Body of pancreas (tissue), 4 donors: ENCODE data around the gene XRCC4. TPM values are rescaled to one million over a fixed set of nuclear protein-coding genes. Genes with fewer than 3 reads are reported as not detected.

Source experiments
- ATAC-seq: fragments of 150-250 bp; one replicate; pipeline ENCODE4 v1.9.1; 2016
- DNase-seq, 4 donors: peaks; one replicate each; pipeline ENCODE4 v3.0.0-alpha.2; 2019
- H3K27ac ChIP-seq, 4 donors: fragments of 200-600 bp; sonication (generic); 1 replicate in 3 of 4; 2 replicates in 1 of 4; pipeline versions ENCODE4 v1.5.1 to v1.6.1; 2016 to 2019; ENCODE audit warnings: mild to moderate bottlenecking in 1 of 4, mixed read lengths in 1 of 4, moderate library complexity in 1 of 4
- H3K27me3 ChIP-seq, 2 donors: fragments of 200-600 bp; sonication (generic); one replicate each; pipeline ENCODE4 v1.6.0; 2016; ENCODE audit warnings: mild to moderate bottlenecking in 1 of 2
- H3K36me3 ChIP-seq, 2 donors: fragments of 200-600 bp; sonication (generic); replicated peaks in 1 of 2; 2 replicates each; pipeline ENCODE4 v1.5.1; 2016; ENCODE audit warnings: low read depth in 2 of 2; ENCODE audit not compliant: insufficient read depth in 1 of 2
- H3K4me1 ChIP-seq: fragments of 200-600 bp; sonication (generic); one replicate; pipeline ENCODE4 v1.6.0; 2016
- H3K4me3 ChIP-seq, 2 donors: fragments of 200-600 bp; sonication (generic); 1 replicate in 1 of 2; 2 replicates in 1 of 2; pipeline ENCODE4 v1.5.1; 2016 to 2019
- H3K9me3 ChIP-seq, 3 donors: fragments of 200-600 bp; sonication (generic); 1 replicate in 2 of 3; 2 replicates in 1 of 3; pipeline ENCODE4 v1.5.1; 2016
- CTCF ChIP-seq, 7 experiments: fragments of 450-650 bp in 4 of 7; fragments of 200-600 bp in 3 of 7; sonication (generic) in 3 of 7; IDR thresholded peaks; one replicate each; pipeline ENCODE4 v1.5.1; 2016 to 2019; ENCODE audit warnings: antibody characterized with exemption in 7 of 7
- POLR2A ChIP-seq, 3 donors: fragments of 450-650 bp; IDR thresholded peaks; one replicate each; pipeline ENCODE4 v1.6.1; 2016; ENCODE audit warnings: antibody characterized with exemption in 3 of 3, mild to moderate bottlenecking in 2 of 3
- WGBS, 2 donors: methylation state at CpG; one replicate each; pipeline ENCODE4 v1.1.5; 2017; 5-methylcytosine and 5-hydroxymethylcytosine counted together
- intact Hi-C: fragments of 100-400 bp; cut with DNase I; formaldehyde crosslinking; loops from one replicate; pipeline ENCODE4 v1.15.1; 2023
- total RNA-seq, 2 donors: library from RNA; depleted of rRNA; stranded (reverse); fragments of >200 nt; gene quantifications; one replicate each; pipeline ENCODE4 v1.1.0, GENCODE V29; 2016

Gene XRCC4
- total RNA-seq, 2 donors from 2014 or later: 0.99 to 4.4 TPM

- WGBS, 2 donors: 69 to 71% methylated on average over 4 of the region's 4 CpGs
- TF ChIP-seq CTCF (IDR thresholded peaks at IDR 0.05): no peak
- no peak for TF ChIP-seq POLR2A (IDR thresholded peaks at IDR 0.05)
- ATAC-seq: no peak
These were observed 142.1 kb downstream of the XRCC4 start for GRCh38 chr5:83219495-83219894.

GRCh38 chr5:83220331-83220730, 143.0 kb downstream of the XRCC4 start:
- TF ChIP-seq CTCF (IDR thresholded peaks at IDR 0.05): no peak
- no peak for TF ChIP-seq POLR2A (IDR thresholded peaks at IDR 0.05)
- Histone ChIP-seq H3K4me3 (no peak overlapping the region), H3K4me1 (no peaks in the 10 kb centered on the region), H3K36me3 (no peaks in the 10 kb centered on the region), H3K27ac (no peak overlapping the region), H3K9me3 (no peaks in the 10 kb centered on the region), H3K27me3 (no peaks in the 10 kb centered on the region)
- intact Hi-C loops: no loop called here
- no peak for DNase-seq
- ATAC-seq: no peak
- WGBS, 2 donors: 88 to 90% methylated on average over 3 of the region's 3 CpGs

More at GRCh38 chr5:83219495-83219894, 142.1 kb downstream of the XRCC4 start:
- Histone ChIP-seq H3K27me3 (no peaks in the 10 kb centered on the region), H3K36me3 (no peaks in the 10 kb centered on the region), H3K27ac (no peak overlapping the region), H3K4me3 (no peak overlapping the region), H3K4me1 (no peaks in the 10 kb centered on the region), H3K9me3 (no peaks in the 10 kb centered on the region)
- DNase-seq: no peak
- intact Hi-C loops: no loop called here

GRCh38 chr5:83222906-83223305, 145.6 kb downstream of the XRCC4 start:
- Histone ChIP-seq H3K4me1 (no peaks in the 10 kb centered on the region), H3K36me3 (no peaks in the 10 kb centered on the region), H3K9me3 (no peaks in the 10 kb centered on the region), H3K27ac (no peak overlapping the region), H3K4me3 (no peak overlapping the region), H3K27me3 (no peaks in the 10 kb centered on the region)
- no peak for DNase-seq
- TF ChIP-seq CTCF (IDR thresholded peaks at IDR 0.05) (no peak), POLR2A (IDR thresholded peaks at IDR 0.05) (no peak)
- ATAC-seq: no peak
- WGBS, 2 donors: 76 to 90% methylated on average over 2 of the region's 2 CpGs
- intact Hi-C loops: no loop called here

GRCh38 chr5:83227611-83228010, 150.3 kb downstream of the XRCC4 start:
- Histone ChIP-seq H3K4me1 (no peaks in the 10 kb centered on the region), H3K27me3 (no peaks in the 10 kb centered on the region), H3K36me3 (no peaks in the 10 kb centered on the region), H3K9me3 (no peaks in the 10 kb centered on the region), H3K4me3 (no peak overlapping the region), H3K27ac (no peak overlapping the region)
- ATAC-seq (no peak), DNase-seq (no peak)
- intact Hi-C loops: no loop called here
- TF ChIP-seq POLR2A (IDR thresholded peaks at IDR 0.05) (no peak), CTCF (IDR thresholded peaks at IDR 0.05) (no peak)
- WGBS, 2 donors: 93 to 96% methylated on average over 2 of the region's 2 CpGs

- ATAC-seq (no peak), DNase-seq (no peak)
- intact Hi-C loops: no loop called here
- TF ChIP-seq CTCF (IDR thresholded peaks at IDR 0.05) (no peak), POLR2A (IDR thresholded peaks at IDR 0.05) (no peak)
- Histone ChIP-seq H3K4me3 (no peak overlapping the region), H3K27ac (no peak overlapping the region), H3K4me1 (no peaks in the 10 kb centered on the region), H3K9me3 (no peaks in the 10 kb centered on the region), H3K36me3 (no peaks in the 10 kb centered on the region), H3K27me3 (no peaks in the 10 kb centered on the region)
These were observed 153.2 kb downstream of the XRCC4 start for GRCh38 chr5:83230511-83230910.
